Frontal cortex (tissue), 4 donors: Measurements from ENCODE around the gene SCLY. TPM values are rescaled to one million over a fixed set of nuclear protein-coding genes. Genes with fewer than 3 reads are reported as not detected.

ENCODE experiments used
- DNase-seq, 2 donors: peaks; one replicate each; pipeline ENCODE4 v3.0.0; 2012; ENCODE audit warnings: low spot score in 2 of 2
- FAIRE-seq: peaks from 2 replicates; lab custom pipeline; 2012; peaks lifted over from hg19 to GRCh38; lab: Jason Lieb, UNC
- total RNA-seq: library from RNA; depleted of rRNA; stranded (reverse); fragments of >200 nt; gene quantifications from one replicate; pipeline ENCODE4 v1.2.3, GENCODE V29; 2014
- donor health status: control.
- donor health status: control.
- donor health status: control.

SCLY gene
- total RNA-seq, 1 donor from 2014 or later: 11.8 TPM

DNA sequence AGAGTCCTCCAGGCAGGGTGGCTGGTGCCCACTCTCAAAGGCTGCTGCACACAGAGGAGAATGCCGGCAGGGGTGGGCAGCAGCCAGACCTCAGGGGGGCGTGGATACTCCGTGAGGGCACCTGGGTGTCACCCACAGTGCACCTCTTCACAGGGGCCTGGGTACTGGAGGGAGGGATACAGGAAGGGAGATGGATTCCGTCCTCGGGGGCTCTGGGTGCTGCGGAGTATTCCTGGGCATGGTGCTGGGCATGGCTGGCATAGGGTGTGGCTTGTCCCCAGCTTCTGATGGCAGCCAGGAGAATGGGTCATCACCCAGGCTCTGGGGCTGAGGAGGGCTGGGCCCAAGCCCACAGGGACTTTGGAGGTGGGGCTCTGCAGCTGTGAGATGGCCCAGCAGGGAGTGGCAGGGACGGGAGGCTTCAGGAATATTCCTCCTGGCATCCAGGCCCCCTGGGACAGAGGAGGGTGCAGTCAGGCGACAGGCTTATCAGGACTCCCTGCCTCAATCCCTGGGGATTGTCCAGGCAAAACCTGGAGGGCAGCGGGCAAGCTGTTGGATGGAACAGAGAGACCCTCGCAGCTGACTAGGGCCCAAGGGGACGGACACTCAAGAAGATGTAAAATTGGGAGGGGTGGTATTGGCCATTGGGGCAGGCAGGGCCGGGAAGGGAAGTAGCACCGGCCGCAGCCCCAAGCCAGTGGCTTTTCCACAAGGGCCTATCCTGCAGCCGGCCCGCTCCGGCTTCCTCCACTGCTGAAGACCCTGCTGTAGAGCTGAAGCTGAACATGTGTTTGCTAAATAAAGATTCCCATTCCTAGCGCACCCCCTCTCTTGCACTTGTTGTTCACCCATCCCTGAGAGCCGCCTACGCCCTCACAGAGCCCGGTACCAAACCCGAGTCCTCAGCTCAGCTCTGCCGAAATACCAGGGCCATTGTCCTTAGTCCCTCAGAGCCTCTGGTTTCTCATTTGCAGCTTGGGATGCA, 72.0 kb downstream of the SCLY start:
- DNase-seq: peak in 1 of 2 donors; percentile 55
- FAIRE-seq: no peak

DNA sequence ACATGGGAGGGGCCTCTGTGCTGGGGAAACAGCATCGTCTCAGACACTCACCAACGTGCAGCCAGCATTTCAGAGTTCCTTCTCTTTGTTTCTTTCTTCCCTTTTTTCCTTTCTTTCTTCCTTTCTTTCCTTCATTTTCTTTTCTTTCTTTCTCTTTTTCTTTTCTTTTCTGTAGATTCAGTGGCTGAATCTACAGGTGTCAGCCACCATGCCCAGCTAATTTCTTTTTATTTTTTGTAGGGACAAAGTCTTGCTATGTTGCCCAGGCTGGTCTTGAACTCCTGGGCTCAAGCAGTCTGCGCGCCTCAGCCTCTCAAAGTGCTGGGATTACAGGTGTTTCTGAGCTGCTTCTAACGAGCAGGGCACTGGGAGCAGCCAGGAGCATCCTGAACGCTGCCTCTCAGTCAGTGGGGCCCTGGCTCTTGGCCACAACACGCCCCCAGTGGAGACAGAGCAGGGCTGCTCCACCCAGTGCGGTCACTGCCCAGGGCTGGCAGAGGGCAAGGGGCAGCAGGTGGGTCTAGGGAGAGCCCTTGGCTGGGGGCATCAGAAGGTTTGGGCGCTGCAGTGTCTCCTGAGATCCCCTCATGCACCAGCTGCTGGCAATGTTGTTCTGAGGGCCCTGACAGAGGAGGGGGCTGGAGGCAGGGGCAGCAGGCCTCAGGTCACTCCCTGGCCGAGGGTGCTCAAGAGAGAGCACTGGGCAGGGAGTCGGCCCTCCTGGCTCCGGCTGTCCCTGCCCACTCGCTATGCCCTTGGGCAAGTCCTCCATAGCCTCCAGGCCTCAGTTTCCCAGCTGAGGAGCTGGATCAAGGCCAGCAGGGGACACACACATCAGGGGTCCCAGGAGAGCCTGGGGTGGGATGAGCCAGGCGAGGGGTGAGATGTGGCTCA, 72.9 kb downstream of the SCLY start:
- FAIRE-seq (no peak), DNase-seq (no peak)

DNA sequence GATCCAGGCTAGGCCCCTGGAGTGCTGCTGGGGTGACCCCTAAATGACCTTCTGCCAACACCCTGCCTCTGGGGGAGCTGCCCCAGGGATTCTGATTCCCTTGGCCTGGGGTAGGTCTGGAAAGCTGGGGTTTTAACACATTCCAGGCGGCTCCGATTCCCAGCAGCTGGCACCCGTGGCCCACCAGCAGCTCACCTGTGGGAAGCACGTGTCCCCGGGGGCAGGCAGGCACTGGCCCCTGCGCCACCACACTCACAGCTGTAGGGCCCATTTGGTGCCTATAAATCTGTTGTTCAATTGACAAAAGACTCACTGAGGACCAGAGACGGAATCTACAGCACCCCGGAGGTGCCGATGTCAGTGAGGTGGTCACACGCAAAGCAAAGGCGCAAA, 73.6 kb downstream of the SCLY start:
- no peak for FAIRE-seq
- DNase-seq: no peak

DNA sequence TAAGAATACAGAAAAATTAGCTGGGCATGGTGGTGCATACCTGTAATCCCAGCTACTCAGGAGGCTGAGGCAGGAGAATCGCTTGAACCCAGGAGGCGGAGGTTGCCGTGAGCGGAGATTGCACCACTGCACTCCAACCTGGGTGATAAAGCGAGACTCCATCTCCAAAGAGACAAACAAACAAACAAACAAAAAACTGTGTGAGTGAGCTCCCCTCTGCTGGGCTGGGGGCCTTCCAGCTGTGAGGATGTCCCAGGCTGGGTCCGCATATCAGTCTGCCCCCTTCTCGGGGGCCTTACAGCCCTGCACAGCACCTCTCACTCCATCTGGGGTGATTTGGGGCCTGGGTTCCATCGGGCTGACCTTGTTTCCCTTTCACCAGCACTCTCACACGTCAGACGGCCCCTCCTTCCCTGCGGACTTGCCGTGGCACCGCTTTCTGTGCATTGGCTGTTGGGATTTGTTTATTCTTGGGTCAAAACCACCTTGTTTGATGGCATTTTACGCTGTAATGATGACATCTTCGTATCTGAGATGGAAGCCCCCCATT, 74.9 kb downstream of the SCLY start:
- no peak for FAIRE-seq
- DNase-seq: no peak

DNA sequence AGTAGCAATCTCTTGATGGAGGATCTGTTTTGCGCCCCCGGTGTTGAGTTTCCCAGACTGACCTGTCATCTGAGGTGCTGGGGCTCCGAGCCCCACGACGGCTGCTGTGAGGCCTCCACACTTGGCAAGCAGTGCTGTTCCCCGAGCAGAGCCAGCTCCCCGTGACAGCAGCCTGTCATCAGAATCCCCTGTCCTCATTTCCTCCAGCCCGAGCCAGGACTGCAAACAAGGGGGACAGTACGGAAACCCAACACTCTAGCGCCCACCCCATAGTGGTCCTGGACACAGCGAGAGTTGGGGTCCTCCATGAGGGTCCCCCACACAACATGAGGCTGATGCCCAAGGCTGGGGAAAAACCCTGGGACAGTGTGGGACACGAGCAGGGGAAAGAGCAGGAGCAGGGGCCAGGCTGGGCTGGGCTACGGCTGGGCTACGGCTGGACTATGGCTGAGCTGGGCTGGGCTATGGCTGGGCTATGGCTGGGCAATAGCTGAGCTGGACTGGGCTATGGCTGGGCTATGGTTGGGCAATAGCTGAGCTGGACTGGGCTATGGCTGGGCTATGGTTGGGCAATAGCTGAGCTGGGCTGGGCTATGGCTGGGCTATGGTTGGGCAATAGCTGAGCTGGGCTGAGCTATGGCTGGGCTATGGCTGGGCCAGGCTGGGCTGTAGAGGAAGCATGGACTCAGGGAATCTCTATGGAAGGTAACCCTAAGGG, 76.2 kb downstream of the SCLY start:
- FAIRE-seq (no peak), DNase-seq (no peak)

DNA sequence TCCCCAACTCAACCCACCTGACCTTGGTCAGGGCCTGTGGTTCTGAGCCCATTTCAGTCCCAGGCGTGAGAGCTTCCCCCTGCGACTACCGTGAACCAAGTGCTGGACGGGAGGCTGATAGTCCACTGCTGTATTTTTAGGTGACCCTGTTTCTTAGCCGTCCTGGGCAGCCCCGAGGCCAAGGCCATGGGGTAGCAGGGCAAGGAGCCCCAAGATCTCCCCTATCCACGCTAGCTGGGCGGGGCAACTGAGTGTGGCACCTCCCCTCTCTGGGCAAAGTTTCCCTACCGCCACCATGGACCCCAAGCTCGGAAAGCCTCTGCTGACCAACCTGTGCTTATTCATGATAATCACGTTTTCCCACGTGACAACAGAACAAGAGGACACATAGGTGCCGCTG, 77.1 kb downstream of the SCLY start:
- DNase-seq (no peak), FAIRE-seq (no peak)

DNA sequence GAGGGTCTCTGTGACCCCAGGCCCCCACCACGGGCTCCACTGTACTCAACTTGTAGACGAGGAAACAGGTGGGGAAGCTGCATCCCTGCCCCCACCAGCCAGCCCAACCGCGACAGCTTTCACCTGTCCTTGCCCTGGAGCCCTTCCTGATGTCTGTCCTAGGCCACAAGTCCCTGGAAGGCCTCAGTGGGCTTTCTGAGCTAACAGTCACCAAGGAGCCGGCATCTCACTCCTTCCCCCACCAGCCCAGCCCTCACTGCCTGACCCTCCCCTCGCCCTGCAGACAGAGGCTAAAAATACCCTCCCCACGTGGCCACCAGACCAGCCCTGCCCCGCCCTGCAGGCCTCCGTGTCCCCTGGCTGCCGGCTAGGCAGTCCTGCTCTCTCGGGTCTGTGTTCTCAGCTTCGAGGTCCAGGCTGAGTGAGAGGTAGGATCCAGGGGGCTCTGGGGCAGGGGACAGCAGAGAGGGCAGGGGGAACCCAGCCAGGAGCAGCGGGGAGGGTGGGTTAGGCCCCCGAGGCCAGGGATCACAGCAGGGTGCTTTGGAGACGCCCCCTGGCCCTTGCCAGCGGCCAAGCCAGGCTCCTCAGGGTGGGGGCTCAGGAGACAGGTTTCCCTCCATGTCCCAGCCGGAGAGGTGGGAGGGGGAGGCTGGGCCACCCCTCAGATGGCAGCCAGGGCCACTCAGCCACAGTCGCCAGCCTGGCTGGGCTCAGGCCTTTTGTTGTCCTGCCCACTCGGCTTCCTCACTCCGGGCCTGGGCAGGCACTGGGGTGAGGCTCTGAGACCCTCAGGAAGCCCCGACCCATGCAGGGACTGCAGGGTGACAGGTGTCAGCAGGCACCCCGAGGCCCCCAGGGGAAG, 77.8 kb downstream of the SCLY start, which contains the start of gene KLHL30:
Gene KLHL30, plus strand, starts transcription at position 338 of the 865 bp plus-strand sequence. CDS start 2,087 bp downstream, outside the sequence.
- no peak for FAIRE-seq
- DNase-seq: no peak

DNA sequence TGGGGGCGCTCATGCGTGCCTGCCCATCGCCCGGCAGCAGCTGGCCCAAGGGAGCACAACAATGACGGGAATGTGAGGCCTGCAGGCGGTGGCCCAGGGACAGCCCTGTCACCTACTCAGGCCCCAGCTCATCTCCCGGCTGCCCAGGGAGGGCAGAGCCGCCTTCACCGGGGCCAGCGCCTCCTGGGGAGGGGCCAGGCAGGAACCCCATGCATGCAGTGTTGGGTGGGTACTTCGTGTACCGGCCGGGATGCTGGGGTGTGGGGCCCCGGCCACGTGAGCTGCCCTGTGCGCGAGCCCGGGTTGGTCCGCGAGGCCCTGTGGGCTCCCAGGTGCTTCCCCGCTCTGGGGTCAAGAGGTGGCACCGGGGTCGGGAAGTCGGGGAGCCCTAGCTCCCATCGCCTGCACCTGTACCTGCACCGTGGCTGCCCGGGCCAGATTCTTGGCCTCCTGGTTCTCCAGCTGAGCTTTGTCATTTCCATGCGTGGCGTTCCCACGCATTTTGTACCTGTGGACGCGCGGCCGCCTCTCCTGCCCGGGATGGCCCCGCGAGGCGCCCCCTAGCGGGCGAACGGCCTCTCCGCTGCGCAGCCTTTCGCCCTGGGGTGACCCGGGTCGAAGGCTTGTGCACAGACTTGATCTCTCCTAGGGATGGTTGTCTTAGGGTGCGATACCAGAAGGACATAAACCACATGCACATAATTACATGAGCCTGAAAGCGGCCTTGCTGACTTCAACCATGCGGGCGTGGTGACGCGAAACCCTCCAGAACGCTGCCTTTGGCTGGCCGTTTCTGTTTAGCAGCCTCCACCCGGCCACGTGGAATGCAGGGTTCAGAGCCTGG, 78.6 kb downstream of the SCLY start:
- DNase-seq: no peak
- FAIRE-seq: no peak

DNA sequence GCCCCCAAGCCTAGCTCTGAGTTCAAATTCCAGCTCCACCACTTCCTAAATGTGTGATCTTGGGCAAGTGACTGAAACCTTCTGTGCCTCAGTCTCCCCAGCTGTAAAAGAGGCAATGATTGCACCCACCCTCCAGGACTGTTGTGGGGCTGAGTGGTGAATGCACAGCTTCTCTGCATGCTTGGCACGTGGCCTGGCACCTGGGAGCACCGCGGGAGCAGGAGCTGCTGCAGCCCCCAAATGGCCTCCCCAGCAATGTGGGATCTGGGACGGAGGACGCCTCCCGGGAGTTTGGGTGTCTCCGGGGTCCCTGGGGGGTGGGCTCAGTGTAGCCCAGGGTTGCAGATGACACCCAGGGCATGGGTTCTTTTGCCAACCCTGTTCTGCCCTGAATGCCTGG, 79.2 kb downstream of the SCLY start:
- DNase-seq (no peak), FAIRE-seq (no peak)

DNA sequence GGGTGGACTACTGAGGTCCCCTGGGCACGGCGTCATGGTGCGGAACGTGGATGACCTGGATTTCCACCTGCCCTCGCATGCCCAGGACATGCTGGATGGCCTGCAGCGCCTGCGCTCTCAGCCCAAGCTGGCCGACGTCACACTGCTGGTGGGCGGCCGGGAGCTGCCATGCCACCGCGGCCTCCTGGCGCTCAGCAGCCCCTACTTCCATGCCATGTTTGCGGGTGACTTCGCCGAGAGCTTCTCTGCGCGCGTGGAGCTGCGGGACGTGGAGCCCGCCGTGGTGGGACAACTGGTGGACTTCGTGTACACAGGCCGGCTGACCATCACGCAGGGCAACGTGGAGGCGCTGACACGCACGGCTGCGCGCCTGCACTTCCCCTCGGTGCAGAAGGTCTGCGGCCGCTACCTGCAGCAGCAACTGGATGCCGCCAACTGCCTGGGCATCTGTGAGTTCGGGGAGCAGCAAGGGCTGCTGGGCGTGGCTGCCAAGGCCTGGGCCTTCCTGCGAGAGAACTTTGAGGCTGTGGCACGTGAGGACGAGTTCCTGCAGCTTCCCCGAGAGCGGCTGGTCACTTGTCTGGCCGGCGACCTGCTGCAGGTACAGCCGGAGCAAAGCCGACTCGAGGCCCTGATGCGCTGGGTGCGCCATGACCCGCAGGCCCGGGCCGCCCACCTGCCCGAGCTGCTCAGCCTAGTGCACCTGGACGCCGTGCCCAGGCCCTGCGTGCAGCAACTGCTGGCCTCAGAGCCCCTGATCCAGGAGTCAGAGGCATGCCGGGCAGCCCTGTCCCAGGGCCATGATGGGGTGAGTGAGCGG, 80.1 kb downstream of the SCLY start:
- no peak for DNase-seq
- no peak for FAIRE-seq

DNA sequence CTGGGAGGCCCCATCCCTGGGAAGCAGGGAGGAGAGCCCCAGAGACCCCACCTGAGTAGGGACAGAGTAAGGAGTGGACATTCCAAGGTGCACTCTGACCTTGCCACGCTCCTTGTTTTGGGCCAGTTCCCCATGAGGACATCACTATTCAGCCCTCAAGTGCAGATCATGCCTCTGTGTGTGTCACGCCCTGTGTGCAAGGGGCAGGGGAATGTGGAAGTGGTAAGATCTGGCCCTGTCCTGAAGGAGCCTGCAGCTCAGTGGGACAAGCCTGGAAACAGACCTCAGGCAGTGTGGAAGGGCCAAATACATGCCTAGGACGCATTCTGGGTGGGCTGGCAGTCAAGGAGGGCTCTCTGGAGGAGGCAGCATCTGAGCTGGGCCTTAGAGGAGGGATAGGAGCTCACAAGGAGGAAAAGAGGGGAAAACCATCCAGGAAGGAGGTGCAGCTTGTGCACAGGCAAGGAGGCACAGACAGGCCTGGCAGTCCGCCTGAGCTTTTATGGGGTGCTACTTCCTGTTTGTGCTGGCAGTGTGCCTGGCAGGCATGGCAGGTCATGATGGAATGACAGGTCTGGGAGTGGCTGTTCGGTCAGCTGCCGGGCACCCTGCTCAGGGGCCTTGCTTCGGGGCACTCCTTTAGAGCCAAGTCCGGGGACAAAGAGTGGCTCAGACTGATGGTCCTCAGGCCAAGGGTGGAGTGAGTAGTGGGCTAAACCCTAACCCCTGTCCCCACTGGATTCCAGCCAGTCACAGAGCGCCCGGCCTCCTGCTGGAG, 80.9 kb downstream of the SCLY start:
- no peak for DNase-seq
- no peak for FAIRE-seq

DNA sequence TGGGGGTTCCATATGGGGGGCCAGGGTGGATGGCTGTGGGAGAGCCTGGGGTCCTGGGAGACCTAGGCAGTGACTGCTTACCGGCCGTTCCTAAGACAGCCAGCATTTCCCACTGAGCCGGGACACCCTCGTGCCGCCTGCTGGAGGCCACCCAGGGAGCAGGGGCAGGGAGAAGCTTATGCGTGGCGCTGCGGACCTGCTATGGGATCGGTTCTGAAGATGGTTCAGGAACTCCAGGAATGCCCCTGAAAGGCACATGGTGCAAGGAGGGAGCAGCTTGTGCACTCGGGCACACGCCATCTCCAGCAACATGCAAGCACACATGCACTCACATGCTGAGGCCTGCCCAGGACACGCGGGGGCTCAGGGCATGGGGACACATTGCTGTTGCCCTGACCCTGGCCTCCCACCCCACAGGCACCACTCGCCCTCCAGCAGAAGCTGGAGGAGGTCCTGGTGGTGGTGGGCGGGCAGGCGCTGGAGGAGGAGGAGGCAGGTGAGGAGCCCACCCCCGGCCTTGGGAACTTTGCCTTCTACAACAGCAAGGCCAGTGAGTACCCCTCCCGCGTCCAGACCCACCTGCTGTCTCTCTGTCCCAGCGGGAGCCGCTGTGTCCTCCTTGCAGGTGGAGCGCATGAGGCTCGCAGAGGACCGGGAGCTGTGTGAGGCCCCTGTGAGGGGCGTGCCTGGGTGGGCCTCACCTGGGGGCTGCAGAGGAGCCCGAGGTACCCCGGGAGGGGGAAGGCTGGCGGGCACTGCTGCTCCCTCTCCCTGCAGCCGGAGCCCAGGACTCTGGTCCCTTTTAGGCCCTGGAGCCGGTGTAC, 81.8 kb downstream of the SCLY start:
- DNase-seq: no peak
- no peak for FAIRE-seq

DNA sequence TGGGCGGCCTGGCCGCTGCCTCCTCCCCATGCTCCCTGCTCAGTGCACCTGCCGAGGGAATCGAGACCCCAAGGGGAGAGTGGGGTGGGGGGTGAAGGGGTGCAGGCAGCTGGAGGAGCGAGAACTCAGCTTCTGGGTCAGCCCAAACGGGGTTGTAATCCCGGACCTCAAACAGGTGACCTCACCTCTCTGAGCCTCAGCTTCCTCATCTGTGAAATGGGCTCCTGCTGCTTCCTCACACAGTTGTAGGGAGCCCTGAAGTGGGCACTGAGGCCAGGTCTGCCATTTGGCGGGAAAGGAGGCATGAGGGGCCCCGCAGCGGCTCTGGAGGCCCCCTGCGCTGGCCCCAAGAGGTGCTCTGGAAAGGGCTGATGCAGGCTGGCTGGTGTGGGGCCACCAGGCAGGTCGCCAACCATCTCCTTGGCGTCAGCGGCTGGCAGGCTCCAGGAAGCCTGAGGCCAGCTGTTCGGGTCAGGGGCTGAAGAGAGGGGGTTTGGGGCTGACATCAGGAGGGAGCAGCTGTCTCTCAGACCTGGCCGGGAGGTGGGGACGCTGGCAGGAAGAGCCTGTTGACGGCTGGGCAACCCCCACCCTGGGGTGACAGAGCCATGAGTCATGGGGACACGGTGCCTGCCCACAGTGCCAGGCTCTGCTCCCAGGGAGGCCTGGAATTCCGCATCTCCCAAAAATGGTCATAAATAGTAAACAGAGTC, 82.6 kb downstream of the SCLY start:
- FAIRE-seq (no peak), DNase-seq (no peak)

DNA sequence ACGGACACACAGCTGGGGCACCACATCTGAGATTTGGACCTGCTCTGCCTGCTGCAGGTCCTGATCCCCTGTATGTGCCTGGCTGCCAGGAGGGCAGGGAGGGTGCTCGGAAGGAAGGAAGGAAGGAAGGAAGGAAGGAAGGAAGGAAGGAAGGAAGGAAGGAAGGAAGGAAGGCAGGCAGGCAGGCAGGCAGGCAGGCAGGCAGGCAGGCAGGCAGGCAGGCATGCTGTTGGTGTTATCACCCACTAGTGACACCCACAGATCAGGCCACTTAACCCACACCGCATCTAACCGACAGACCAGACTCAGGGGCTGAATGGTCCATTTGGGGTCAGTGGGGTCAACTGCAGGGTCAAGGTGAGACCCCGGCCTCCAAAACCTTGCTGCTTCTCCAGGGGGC, 83.5 kb downstream of the SCLY start:
- DNase-seq: no peak
- no peak for FAIRE-seq

DNA sequence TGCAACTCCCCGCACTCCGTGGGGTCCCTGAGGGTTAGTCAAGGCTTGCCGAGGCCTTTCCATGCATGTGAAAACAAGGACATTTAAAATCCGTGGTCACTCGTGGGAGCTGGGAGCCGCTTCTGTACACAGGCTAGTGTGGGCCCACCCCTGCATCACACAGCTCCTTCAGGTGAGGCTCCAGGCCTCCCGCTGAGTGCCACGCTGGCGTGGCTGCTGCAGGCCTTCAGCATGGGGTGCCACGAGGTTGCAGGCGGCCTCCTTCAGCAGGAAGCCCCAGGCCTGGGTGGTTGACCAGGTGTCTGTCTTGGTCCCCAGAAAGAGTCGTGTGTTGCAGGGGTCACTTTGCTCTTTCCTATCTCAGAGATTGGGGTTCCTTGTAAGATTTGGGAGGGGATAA, 84.2 kb downstream of the SCLY start:
- FAIRE-seq: no peak
- no peak for DNase-seq
